LNCAP (cell line): ENCODE results near the gene RAD52.

Source experiments
- CTCF ChIP-seq: fragments of 450-650 bp; IDR thresholded peaks from 2 replicates; pipeline ENCODE4 v1.5.1; 2017; ENCODE audit warnings: mild to moderate bottlenecking

RAD52 gene

DNA sequence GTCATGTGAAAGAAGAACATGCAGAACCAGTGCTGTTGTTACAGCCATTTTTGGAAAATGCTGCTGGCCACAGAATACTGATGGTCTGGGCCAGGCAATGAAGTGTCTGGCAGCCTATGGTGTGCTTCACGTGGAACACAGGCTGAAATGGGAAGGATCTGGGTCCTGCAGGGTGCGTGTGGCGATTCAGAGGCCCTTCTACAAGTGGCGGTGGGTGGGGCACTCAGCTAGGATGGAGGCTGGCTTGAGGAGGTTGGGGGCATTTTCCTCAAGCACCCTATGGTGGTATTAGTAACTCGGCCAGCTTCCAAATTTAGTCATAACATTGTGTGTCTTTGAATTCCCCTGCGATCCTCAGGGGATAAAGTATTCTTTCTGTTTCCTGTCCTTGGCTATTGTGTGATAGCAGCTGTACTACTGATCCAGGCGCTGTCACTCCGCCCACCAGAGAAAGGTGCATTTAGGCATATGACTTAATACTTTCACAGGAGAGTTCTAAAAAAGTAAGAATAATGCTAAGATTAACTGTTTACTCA is 9.2 kb upstream of the RAD52 start:
- no peak for TF ChIP-seq CTCF

- TF ChIP-seq CTCF = no peak
Observed at GRCh38 chr12:955939-956338, 6.4 kb upstream of the RAD52 start.

- TF ChIP-seq CTCF = no peak
Observed at GRCh38 chr12:954741-955140, 5.2 kb upstream of the RAD52 start.

DNA sequence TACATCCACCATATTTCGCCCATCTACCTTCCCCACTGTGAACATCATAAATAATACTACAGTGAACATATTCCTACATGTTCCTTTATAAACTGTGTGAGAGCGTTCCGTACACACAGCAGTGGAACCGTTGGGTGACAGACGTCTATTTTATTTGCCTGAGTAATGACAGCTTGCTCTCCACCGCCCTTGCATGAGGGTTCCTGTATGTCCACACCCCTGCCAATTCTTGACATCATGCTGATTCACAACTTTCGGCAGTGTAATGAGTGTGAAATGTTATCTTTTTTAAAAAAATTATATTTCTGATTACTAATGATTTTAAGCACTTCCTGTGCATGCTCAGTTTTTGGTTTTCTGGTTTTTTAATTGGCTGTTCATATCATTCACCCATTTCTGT is 4.3 kb upstream of the RAD52 start:
- no peak for TF ChIP-seq CTCF

DNA sequence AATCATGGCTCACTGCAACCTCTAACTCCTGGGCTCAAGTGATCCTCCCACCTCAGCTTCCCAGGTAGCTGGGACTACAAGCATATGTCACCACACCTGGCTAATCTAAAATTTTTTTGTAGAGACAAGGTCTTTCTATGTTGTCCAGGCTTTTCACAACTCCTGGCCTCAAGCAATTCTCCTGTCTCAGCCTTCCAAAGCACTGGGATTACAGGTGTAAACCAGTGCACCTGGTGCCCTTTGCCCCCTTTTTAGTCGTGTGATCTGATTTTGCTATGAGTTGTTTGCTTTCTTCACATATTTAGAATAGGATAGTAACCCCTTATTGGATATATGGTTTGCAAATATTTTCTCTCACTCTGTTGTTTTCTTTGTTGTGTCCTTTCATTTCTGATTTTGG is 1.7 kb upstream of the RAD52 start:
- no peak for TF ChIP-seq CTCF

GRCh38 chr12:948238-948637 is 1.3 kb downstream of the RAD52 start:
- no peak for TF ChIP-seq CTCF

DNA sequence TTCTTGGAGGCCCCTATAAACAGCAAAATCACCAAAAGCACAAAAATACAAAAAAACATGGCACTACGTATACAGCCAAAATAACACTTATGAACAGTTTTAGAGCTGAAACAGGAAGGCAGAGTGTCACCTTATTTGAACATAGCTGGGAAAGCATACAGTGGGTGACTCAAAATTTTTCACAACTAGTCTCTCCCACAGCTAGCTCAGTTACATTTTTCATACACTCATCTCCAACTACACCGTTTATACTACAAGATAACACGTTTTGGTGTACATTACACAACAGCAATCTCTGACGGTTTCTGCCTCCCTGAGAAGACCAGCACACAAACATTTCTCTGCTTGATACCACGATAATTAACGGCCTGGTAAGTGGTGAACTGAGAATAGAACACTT is 2.9 kb downstream of the RAD52 start:
- TF ChIP-seq CTCF = no peak

- TF ChIP-seq CTCF = no peak
Observed at GRCh38 chr12:946212-946611, 3.3 kb downstream of the RAD52 start.
